HEK293T (cell line): ENCODE data around the gene TNFSF10.

Experiments used
- CTCF ChIA-PET: fragments of 350-600 bp; formaldehyde crosslinking; extraction: SDS; loops from one replicate; lab custom pipeline; 2021; ENCODE audit warnings: antibody characterized with exemption, inconsistent platforms; lab: Yijun Ruan, JAX
- POLR2A ChIA-PET: fragments of 350-600 bp; formaldehyde crosslinking; extraction: SDS; loops from one replicate; lab custom pipeline; 2020; ENCODE audit warnings: antibody characterized with exemption, inconsistent platforms; lab: Yijun Ruan, JAX
- DNase-seq: peaks from one replicate; pipeline ENCODE4 v3.0.0; 2012; ENCODE audit warnings: mixed read lengths; ENCODE audit errors: extremely low spot score
- ARNT ChIP-seq: fragments of 450-650 bp; IDR thresholded peaks from 2 replicates; pipeline ENCODE4 v1.6.1; 2017; ENCODE audit warnings: mild to moderate bottlenecking
- BHLHE40 ChIP-seq: fragments of 450-650 bp; IDR thresholded peaks from 2 replicates; pipeline ENCODE4 v1.6.1; 2016; ENCODE audit warnings: mild to moderate bottlenecking, moderate library complexity, borderline replicate concordance
- CTBP1 ChIP-seq: fragments of 450-650 bp; IDR thresholded peaks from 2 replicates; pipeline ENCODE4 v1.6.1; 2016; ENCODE audit warnings: borderline replicate concordance
- ELF4 ChIP-seq: fragments of 450-650 bp; IDR thresholded peaks from 2 replicates; pipeline ENCODE4 v1.6.1; 2017; ENCODE audit warnings: antibody characterized with exemption
- FOXA1 ChIP-seq: fragments of 450-650 bp; IDR thresholded peaks from 2 replicates; pipeline ENCODE4 v1.6.1; 2016; ENCODE audit warnings: mild to moderate bottlenecking
- FOXK2 ChIP-seq: fragments of 450-650 bp; IDR thresholded peaks from 2 replicates; pipeline ENCODE4 v1.6.1; 2016; ENCODE audit warnings: mild to moderate bottlenecking
- FOXM1 ChIP-seq: fragments of 450-650 bp; IDR thresholded peaks from 2 replicates; pipeline ENCODE4 v1.6.1; 2017; ENCODE audit warnings: mild to moderate bottlenecking, borderline replicate concordance
- HDGF ChIP-seq: fragments of 450-650 bp; IDR thresholded peaks from 2 replicates; pipeline ENCODE4 v1.6.1; 2017; ENCODE audit warnings: antibody characterized with exemption, borderline replicate concordance
- L3MBTL2 ChIP-seq: fragments of 450-650 bp; conservative IDR thresholded peaks from 2 replicates; pipeline ENCODE4 v1.6.1; 2016; ENCODE audit warnings: mild to moderate bottlenecking
- LEF1 ChIP-seq: fragments of 450-650 bp; IDR thresholded peaks from 2 replicates; pipeline ENCODE4 v1.6.1; 2017; ENCODE audit warnings: mild to moderate bottlenecking, borderline replicate concordance
- NFRKB ChIP-seq: fragments of 450-650 bp; IDR thresholded peaks from 2 replicates; pipeline ENCODE4 v1.6.1; 2016; ENCODE audit warnings: mild to moderate bottlenecking, moderate library complexity
- SP1 ChIP-seq: fragments of 450-650 bp; IDR thresholded peaks from 2 replicates; pipeline ENCODE4 v1.6.1; 2017
- SUZ12 ChIP-seq: fragments of 450-650 bp; IDR thresholded peaks from 2 replicates; pipeline ENCODE4 v1.6.1; 2016; ENCODE audit warnings: mild to moderate bottlenecking
- TARDBP ChIP-seq: fragments of 450-650 bp; IDR thresholded peaks from 2 replicates; pipeline ENCODE4 v1.6.1; 2016
- ZNF384 ChIP-seq: fragments of 450-650 bp; IDR thresholded peaks from 2 replicates; pipeline ENCODE4 v1.6.1; 2016
- TF ChIP-seq, protein P1 (sequence below): fragments of 450-650 bp; IDR thresholded peaks from 2 replicates; pipeline ENCODE4 v1.6.1; 2016

The TNFSF10 gene

GRCh38 chr3:172461530-172462138 lies 61.6 kb downstream of the TNFSF10 start:
- CTCF ChIA-PET: interaction anchor here (0.7 to 2.0 kb wide), 6 partner anchors 9 to 1114 kb away, joined by 3 to 13 read pairs (median 3); no protein-coding TSS in a partner anchor
- TF ChIP-seq TARDBP (no peak), BHLHE40 (no peak), ARNT (no peak), CTBP1 (no peak), NFRKB (no peak), LEF1 (no peak), ZNF384 (no peak), SUZ12 (no peak), L3MBTL2 (no peak), FOXK2 (no peak), FOXM1 (no peak), SP1 (no peak), ELF4 (no peak), HDGF (no peak), FOXA1 (no peak)
- TF ChIP-seq, protein P1, sequence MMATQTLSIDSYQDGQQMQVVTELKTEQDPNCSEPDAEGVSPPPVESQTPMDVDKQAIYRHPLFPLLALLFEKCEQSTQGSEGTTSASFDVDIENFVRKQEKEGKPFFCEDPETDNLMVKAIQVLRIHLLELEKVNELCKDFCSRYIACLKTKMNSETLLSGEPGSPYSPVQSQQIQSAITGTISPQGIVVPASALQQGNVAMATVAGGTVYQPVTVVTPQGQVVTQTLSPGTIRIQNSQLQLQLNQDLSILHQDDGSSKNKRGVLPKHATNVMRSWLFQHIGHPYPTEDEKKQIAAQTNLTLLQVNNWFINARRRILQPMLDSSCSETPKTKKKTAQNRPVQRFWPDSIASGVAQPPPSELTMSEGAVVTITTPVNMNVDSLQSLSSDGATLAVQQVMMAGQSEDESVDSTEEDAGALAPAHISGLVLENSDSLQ: no peak
- POLR2A ChIA-PET: no interaction called here
- DNase-seq: peak; percentile 60

DNA sequence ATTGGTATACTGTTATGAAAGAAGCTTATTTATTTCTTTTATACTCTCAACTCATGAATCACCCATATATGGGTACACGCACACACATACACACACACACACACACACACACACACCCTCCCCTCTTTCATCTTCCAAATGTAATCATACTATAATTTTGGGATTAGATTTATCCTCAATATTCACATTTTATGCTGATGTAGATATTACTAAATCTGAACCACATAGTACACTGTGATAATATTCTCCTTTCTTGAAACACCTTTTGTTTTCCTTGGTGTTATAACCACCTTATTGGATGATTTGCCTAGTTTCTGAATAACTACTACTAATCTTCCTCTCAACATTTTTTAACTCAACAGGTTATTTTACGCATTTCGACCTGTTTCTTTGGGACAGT lies 66.8 kb downstream of the TNFSF10 start:
- TF ChIP-seq SUZ12 (no peak), ELF4 (no peak), SP1 (no peak), NFRKB (no peak), TARDBP (no peak), CTBP1 (no peak), ARNT (no peak), FOXK2 (no peak), HDGF (no peak), FOXM1 (no peak), FOXA1 (no peak), BHLHE40 (no peak), L3MBTL2 (no peak), ZNF384 (no peak), LEF1 (no peak)
- TF ChIP-seq, protein P1: no peak
- CTCF ChIA-PET: no interaction called here
- POLR2A ChIA-PET: no interaction called here
- no peak for DNase-seq
